DOHH2 (cell line): Measurements from ENCODE around the gene VPS8.

Experiments used
- H3F3A ChIP-seq: fragments of 200-600 bp; sonication (generic), shearing (Covaris generic); 2 replicates; pipeline ENCODE4 v1.6.0; 2016; ENCODE audit warnings: antibody characterized with exemption, mild to moderate bottlenecking; ENCODE audit not compliant: control insufficient read depth, insufficient read depth
- H3K27ac ChIP-seq: fragments of 200-600 bp; sonication (generic); 2 replicates; pipeline ENCODE4 v1.5.1; 2014; ENCODE audit warnings: low read depth, mild to moderate bottlenecking, low read length, moderate library complexity
- H3K27me3 ChIP-seq: fragments of 200-600 bp; sonication (generic); 2 replicates; pipeline ENCODE4 v1.6.1; 2014; ENCODE audit warnings: mild to moderate bottlenecking, low read length, mixed read lengths; ENCODE audit not compliant: control insufficient read depth
- H3K36me3 ChIP-seq: fragments of 200-600 bp; sonication (generic); 2 replicates; pipeline ENCODE4 v1.6.1; 2014; ENCODE audit warnings: mild to moderate bottlenecking, low read length, moderate library complexity, mixed read lengths; ENCODE audit not compliant: control insufficient read depth
- H3K4me1 ChIP-seq: fragments of 200-600 bp; sonication (generic); 2 replicates; pipeline ENCODE4 v1.6.1; 2014; ENCODE audit warnings: mild to moderate bottlenecking, low read length, mixed read lengths; ENCODE audit not compliant: control insufficient read depth
- H3K4me2 ChIP-seq: fragments of 200-600 bp; sonication (generic); 2 replicates; pipeline ENCODE4 v1.6.0; 2014; ENCODE audit warnings: mild to moderate bottlenecking, low read length, moderate library complexity
- H3K4me3 ChIP-seq: fragments of 200-600 bp; sonication (generic); 2 replicates; pipeline ENCODE4 v1.5.1; 2014; ENCODE audit warnings: mild to moderate bottlenecking, low read length, mixed read lengths
- H3K79me2 ChIP-seq: fragments of 200-600 bp; sonication (generic); 2 replicates; pipeline ENCODE4 v1.6.1; 2014; ENCODE audit warnings: mild to moderate bottlenecking, low read length, mixed read lengths; ENCODE audit not compliant: control insufficient read depth
- H3K9me2 ChIP-seq: fragments of 200-600 bp; sonication (generic); replicated peaks from 2 replicates; pipeline ENCODE4 v1.6.1; 2014; ENCODE audit warnings: mild to moderate bottlenecking, low read length, mixed read lengths; ENCODE audit not compliant: control insufficient read depth
- H3K9me3 ChIP-seq: fragments of 200-600 bp; sonication (generic); 2 replicates; pipeline ENCODE4 v1.6.1; 2014; ENCODE audit warnings: antibody characterized with exemption, low read length, mixed read lengths; ENCODE audit not compliant: control insufficient read depth, insufficient read depth
- H4K20me1 ChIP-seq: fragments of 200-600 bp; sonication (generic); 2 replicates; pipeline ENCODE4 v1.6.0; 2014; ENCODE audit warnings: low read depth, mild to moderate bottlenecking, antibody characterized with exemption, low read length, moderate library complexity; ENCODE audit not compliant: control insufficient read depth, insufficient read depth
- CTCF ChIP-seq: fragments of 200-600 bp; sonication (generic); IDR thresholded peaks from one replicate; pipeline ENCODE4 v1.5.1; 2014; ENCODE audit warnings: antibody characterized with exemption, mild to moderate bottlenecking, low read depth, low read length; ENCODE audit not compliant: poor library complexity, severe bottlenecking
- EZH2phosphoT487 ChIP-seq: fragments of 200-600 bp; sonication (generic); IDR thresholded peaks from 2 replicates; pipeline ENCODE4 v1.6.1; 2017; ENCODE audit warnings: borderline replicate concordance, mild to moderate bottlenecking, antibody characterized with exemption, low read length, moderate library complexity, mixed read lengths

The VPS8 gene, protein sequence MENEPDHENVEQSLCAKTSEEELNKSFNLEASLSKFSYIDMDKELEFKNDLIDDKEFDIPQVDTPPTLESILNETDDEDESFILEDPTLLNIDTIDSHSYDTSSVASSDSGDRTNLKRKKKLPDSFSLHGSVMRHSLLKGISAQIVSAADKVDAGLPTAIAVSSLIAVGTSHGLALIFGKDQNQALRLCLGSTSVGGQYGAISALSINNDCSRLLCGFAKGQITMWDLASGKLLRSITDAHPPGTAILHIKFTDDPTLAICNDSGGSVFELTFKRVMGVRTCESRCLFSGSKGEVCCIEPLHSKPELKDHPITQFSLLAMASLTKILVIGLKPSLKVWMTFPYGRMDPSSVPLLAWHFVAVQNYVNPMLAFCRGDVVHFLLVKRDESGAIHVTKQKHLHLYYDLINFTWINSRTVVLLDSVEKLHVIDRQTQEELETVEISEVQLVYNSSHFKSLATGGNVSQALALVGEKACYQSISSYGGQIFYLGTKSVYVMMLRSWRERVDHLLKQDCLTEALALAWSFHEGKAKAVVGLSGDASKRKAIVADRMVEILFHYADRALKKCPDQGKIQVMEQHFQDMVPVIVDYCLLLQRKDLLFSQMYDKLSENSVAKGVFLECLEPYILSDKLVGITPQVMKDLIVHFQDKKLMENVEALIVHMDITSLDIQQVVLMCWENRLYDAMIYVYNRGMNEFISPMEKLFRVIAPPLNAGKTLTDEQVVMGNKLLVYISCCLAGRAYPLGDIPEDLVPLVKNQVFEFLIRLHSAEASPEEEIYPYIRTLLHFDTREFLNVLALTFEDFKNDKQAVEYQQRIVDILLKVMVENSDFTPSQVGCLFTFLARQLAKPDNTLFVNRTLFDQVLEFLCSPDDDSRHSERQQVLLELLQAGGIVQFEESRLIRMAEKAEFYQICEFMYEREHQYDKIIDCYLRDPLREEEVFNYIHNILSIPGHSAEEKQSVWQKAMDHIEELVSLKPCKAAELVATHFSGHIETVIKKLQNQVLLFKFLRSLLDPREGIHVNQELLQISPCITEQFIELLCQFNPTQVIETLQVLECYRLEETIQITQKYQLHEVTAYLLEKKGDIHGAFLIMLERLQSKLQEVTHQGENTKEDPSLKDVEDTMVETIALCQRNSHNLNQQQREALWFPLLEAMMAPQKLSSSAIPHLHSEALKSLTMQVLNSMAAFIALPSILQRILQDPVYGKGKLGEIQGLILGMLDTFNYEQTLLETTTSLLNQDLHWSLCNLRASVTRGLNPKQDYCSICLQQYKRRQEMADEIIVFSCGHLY (N-terminal part only)

GRCh38 chr3:184811999-184812661 is at the start of gene VPS8:
Gene VPS8 (plus strand): TSS chr3:184812166. CDS start chr3:184824633, 12,467 bp downstream.
- Histone ChIP-seq H3K4me3 (peak within 1 kb of the TSS; percentile 94), H3K27ac (peak within 1 kb of the TSS; percentile 32), H3K79me2 (peaks cover 31% of the 10 kb centered on the region), H3K27me3 (no peaks in the 10 kb centered on the region), H4K20me1 (no peaks in the 10 kb centered on the region), H3K4me1 (peaks cover 39% of the 10 kb centered on the region), H3F3A (no peaks in the 10 kb centered on the region; the same call in 1 of the 2 replicates), H3K9me3 (no peaks in the 10 kb centered on the region), H3K36me3 (peaks cover 7% of the 10 kb centered on the region), H3K9me2 (no peaks in the 10 kb centered on the region), H3K4me2 (peak within 1 kb of the TSS; percentile 92)
- TF ChIP-seq EZH2phosphoT487 (no peak), CTCF (peak; percentile 21)

GRCh38 chr3:184764191-184764590 is 47.8 kb upstream of the VPS8 start:
- H3K27me3 ChIP-seq, result peaks cover 19% of the 10 kb centered on the region
- H3K36me3 ChIP-seq, result no peaks in the 10 kb centered on the region
- H3K9me3 ChIP-seq, result no peaks in the 10 kb centered on the region
- no peaks in the 10 kb centered on the region for H3K9me2 ChIP-seq
- no peak overlapping the region for H3K27ac ChIP-seq
- H3K79me2 ChIP-seq, result no peaks in the 10 kb centered on the region
- H3K4me3 ChIP-seq, result no peak overlapping the region
- peaks cover 19% of the 10 kb centered on the region for H3K4me1 ChIP-seq
- TF ChIP-seq CTCF (no peak), EZH2phosphoT487 (no peak)
- H3K4me2 ChIP-seq, result no peak overlapping the region
- H4K20me1 ChIP-seq, result no peaks in the 10 kb centered on the region
- H3F3A ChIP-seq, result no peaks in the 10 kb centered on the region

GRCh38 chr3:184765047-184765729 is 46.8 kb upstream of the VPS8 start:
- TF ChIP-seq EZH2phosphoT487 (no peak), CTCF (no peak)
- H3K9me3 ChIP-seq, result no peaks in the 10 kb centered on the region
- no peaks in the 10 kb centered on the region for H3K36me3 ChIP-seq
- H3K27ac ChIP-seq, result no peak overlapping the region
- no peaks in the 10 kb centered on the region for H3K9me2 ChIP-seq
- no peaks in the 10 kb centered on the region for H4K20me1 ChIP-seq
- peak overlapping the region; percentile 54 for H3K4me2 ChIP-seq
- no peaks in the 10 kb centered on the region for H3F3A ChIP-seq
- H3K79me2 ChIP-seq, result no peaks in the 10 kb centered on the region
- peaks cover 19% of the 10 kb centered on the region for H3K27me3 ChIP-seq
- H3K4me3 ChIP-seq, result 0 out of 2 replicates have a peak overlapping the region, but pooled peaks have one; percentile 8
- peaks cover 19% of the 10 kb centered on the region for H3K4me1 ChIP-seq
